ENCODE data around the gene ZCWPW1.
A peak's percentile ranks its signal among the peaks of the same experiment; 100 is the strongest.

The ZCWPW1 gene

GRCh38 chr7:100433592-100434296 lies 5.2 kb upstream of the ZCWPW1 start:
- H3K27ac ChIP-seq (ENCODE audit: poor library complexity, severe bottlenecking) = no peak overlapping the region
- H3K27me3 ChIP-seq (ENCODE audit: insufficient read depth, poor library complexity, severe bottlenecking) = no peaks in the 10 kb centered on the region
- H3K9me3 ChIP-seq (ENCODE audit: severe bottlenecking) = no peaks in the 10 kb centered on the region
- TF ChIP-seq, protein P1, sequence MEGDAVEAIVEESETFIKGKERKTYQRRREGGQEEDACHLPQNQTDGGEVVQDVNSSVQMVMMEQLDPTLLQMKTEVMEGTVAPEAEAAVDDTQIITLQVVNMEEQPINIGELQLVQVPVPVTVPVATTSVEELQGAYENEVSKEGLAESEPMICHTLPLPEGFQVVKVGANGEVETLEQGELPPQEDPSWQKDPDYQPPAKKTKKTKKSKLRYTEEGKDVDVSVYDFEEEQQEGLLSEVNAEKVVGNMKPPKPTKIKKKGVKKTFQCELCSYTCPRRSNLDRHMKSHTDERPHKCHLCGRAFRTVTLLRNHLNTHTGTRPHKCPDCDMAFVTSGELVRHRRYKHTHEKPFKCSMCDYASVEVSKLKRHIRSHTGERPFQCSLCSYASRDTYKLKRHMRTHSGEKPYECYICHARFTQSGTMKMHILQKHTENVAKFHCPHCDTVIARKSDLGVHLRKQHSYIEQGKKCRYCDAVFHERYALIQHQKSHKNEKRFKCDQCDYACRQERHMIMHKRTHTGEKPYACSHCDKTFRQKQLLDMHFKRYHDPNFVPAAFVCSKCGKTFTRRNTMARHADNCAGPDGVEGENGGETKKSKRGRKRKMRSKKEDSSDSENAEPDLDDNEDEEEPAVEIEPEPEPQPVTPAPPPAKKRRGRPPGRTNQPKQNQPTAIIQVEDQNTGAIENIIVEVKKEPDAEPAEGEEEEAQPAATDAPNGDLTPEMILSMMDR (IDR thresholded peaks at IDR 0.05; ENCODE audit: poor library complexity, severe bottlenecking) = no peak
- DNase-seq (ENCODE audit: low spot score) (no peak), ATAC-seq (ENCODE audit: low read depth) (no peak)
- peaks cover 34% of the 10 kb centered on the region for H3K36me3 ChIP-seq (ENCODE audit: low read depth)
- no peak overlapping the region for H3K4me3 ChIP-seq (ENCODE audit: severe bottlenecking)
- peaks cover 3% of the 10 kb centered on the region for H3K4me1 ChIP-seq (ENCODE audit: insufficient read depth, poor library complexity, severe bottlenecking)

GRCh38 chr7:100433276-100433591 lies 4.7 kb upstream of the ZCWPW1 start:
- Histone ChIP-seq H3K4me3 (ENCODE audit: severe bottlenecking) (no peak overlapping the region), H3K4me1 (ENCODE audit: insufficient read depth, poor library complexity, severe bottlenecking) (peaks cover 3% of the 10 kb centered on the region), H3K9me3 (ENCODE audit: severe bottlenecking) (no peaks in the 10 kb centered on the region), H3K27ac (ENCODE audit: poor library complexity, severe bottlenecking) (no peak overlapping the region), H3K36me3 (ENCODE audit: low read depth) (peaks cover 34% of the 10 kb centered on the region), H3K27me3 (ENCODE audit: insufficient read depth, poor library complexity, severe bottlenecking) (no peaks in the 10 kb centered on the region)
- ATAC-seq (ENCODE audit: low read depth) (no peak), DNase-seq (ENCODE audit: low spot score) (no peak)
- TF ChIP-seq, protein P1 (IDR thresholded peaks at IDR 0.05; ENCODE audit: poor library complexity, severe bottlenecking) = no peak

DNA sequence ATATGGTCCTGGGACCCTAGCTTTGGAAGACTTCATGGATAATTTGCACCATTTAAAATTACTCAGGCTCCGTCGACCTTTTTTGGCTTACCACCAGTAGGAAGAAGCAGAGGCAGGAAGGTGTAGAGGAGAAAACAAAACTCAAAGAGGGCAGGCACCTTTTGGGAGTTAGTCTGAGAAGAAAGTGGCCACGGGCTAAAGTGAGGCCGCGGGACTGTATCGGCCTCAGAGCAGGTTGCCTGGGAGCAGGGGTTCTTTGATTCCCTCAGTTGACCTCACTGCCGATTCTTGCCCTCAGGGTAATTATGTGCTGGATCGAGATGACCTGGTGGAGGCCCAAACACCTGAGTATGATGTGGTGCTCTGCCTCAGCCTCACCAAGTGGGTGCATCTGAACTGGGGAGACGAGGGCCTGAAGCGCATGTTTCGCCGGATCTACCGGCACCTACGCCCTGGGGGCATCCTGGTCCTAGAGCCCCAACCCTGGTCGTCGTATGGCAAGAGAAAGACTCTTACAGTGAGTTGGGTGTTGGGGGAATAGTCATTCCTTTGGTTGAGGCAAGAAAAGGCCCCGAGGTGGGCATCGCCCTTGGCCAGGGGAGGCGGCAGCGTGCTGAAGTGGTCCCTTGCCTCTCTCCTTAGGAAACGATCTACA lies 4.2 kb upstream of the ZCWPW1 start:
- Histone ChIP-seq H3K27me3 (ENCODE audit: insufficient read depth, poor library complexity, severe bottlenecking) (no peaks in the 10 kb centered on the region), H3K4me3 (ENCODE audit: severe bottlenecking) (no peak overlapping the region), H3K27ac (ENCODE audit: poor library complexity, severe bottlenecking) (peak overlapping the region; percentile 19), H3K36me3 (ENCODE audit: low read depth) (peaks cover 34% of the 10 kb centered on the region), H3K9me3 (ENCODE audit: severe bottlenecking) (no peaks in the 10 kb centered on the region), H3K4me1 (ENCODE audit: insufficient read depth, poor library complexity, severe bottlenecking) (peaks cover 3% of the 10 kb centered on the region)
- ATAC-seq (ENCODE audit: low read depth) (no peak), DNase-seq (ENCODE audit: low spot score) (no peak)
- TF ChIP-seq, protein P1 (IDR thresholded peaks at IDR 0.05; ENCODE audit: poor library complexity, severe bottlenecking) = no peak

DNA sequence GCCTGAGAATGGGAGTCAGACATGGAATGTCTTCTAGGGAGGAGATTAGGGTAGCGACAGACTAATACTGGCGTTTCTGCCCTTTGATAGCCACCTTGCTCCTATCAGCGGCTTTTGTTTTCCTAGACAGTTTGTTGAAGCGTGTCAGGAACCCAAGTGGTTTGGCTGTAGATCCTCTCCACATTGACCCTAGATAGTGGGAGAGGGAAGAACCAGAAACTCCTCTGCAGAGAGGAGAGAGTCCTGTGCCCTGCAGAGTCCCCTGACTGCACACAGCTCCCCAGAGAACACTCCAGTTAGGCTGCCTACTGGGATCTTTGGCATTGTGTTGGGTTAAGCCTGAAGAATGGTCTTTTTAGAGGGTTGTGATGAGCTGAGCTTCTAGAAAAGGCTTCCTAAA lies 3.5 kb upstream of the ZCWPW1 start:
- H3K36me3 ChIP-seq (ENCODE audit: low read depth) = peaks cover 34% of the 10 kb centered on the region
- H3K27ac ChIP-seq (ENCODE audit: poor library complexity, severe bottlenecking) = peak overlapping the region; percentile 19
- TF ChIP-seq, protein P1 (IDR thresholded peaks at IDR 0.05; ENCODE audit: poor library complexity, severe bottlenecking) = no peak
- H3K4me3 ChIP-seq (ENCODE audit: severe bottlenecking) = no peak overlapping the region
- H3K4me1 ChIP-seq (ENCODE audit: insufficient read depth, poor library complexity, severe bottlenecking) = peaks cover 3% of the 10 kb centered on the region
- H3K9me3 ChIP-seq (ENCODE audit: severe bottlenecking) = no peaks in the 10 kb centered on the region
- no peaks in the 10 kb centered on the region for H3K27me3 ChIP-seq (ENCODE audit: insufficient read depth, poor library complexity, severe bottlenecking)
- ATAC-seq (ENCODE audit: low read depth) (no peak), DNase-seq (ENCODE audit: low spot score) (no peak)

DNA sequence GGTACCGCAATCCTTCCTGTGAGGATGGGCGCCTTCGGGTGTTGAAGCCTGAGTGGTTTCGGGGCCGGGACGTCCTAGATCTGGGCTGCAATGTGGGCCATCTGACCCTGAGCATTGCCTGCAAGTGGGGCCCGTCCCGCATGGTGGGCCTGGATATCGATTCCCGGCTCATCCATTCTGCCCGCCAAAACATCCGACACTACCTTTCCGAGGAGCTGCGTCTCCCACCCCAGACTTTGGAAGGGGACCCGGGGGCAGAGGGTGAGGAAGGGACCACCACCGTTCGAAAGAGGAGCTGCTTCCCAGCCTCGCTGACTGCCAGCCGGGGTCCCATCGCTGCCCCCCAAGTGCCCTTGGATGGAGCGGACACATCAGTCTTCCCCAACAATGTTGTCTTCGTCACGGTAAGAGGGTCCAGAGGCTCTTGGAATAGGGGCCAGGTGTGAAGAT lies 2.8 kb upstream of the ZCWPW1 start:
- H3K4me3 ChIP-seq (ENCODE audit: severe bottlenecking) = no peak overlapping the region
- TF ChIP-seq, protein P1 (IDR thresholded peaks at IDR 0.05; ENCODE audit: poor library complexity, severe bottlenecking) = no peak
- peaks cover 3% of the 10 kb centered on the region for H3K4me1 ChIP-seq (ENCODE audit: insufficient read depth, poor library complexity, severe bottlenecking)
- peak overlapping the region; percentile 79 for H3K27ac ChIP-seq (ENCODE audit: poor library complexity, severe bottlenecking)
- peaks cover 34% of the 10 kb centered on the region for H3K36me3 ChIP-seq (ENCODE audit: low read depth)
- no peaks in the 10 kb centered on the region for H3K27me3 ChIP-seq (ENCODE audit: insufficient read depth, poor library complexity, severe bottlenecking)
- DNase-seq (ENCODE audit: low spot score) (no peak), ATAC-seq (ENCODE audit: low read depth) (no peak)
- H3K9me3 ChIP-seq (ENCODE audit: severe bottlenecking) = no peaks in the 10 kb centered on the region

Data from RWPE2 (cell line).